Right atrium auricular region (tissue), 2 donors: ENCODE results near the gene SLK. TPM values are rescaled to one million over a fixed set of nuclear protein-coding genes. Genes with fewer than 3 reads are reported as not detected.

Experiments
- DNase-seq: peaks from one replicate; pipeline ENCODE4 v3.0.0-alpha.2; 2019; ENCODE audit warnings: low spot score
- H3K27ac ChIP-seq, 2 donors: fragments of 200-600 bp; sonication (generic); 1 replicate in 1 of 2; 2 replicates in 1 of 2; pipeline ENCODE4 v1.5.1; 2016 to 2019
- H3K27me3 ChIP-seq, 2 donors: fragments of 200-600 bp; sonication (generic); one replicate each; pipeline versions ENCODE4 v1.5.1 to v1.6.0; 2017 to 2019
- H3K36me3 ChIP-seq: fragments of 200-600 bp; sonication (generic); one replicate; pipeline ENCODE4 v1.5.1; 2016
- H3K4me1 ChIP-seq, 2 donors: fragments of 200-600 bp; sonication (generic); one replicate each; pipeline versions ENCODE4 v1.5.1 to v1.6.0; 2017 to 2019
- H3K4me3 ChIP-seq, 2 donors: fragments of 200-600 bp; sonication (generic); 1 replicate in 1 of 2; 2 replicates in 1 of 2; pipeline ENCODE4 v1.5.1; 2017 to 2019; ENCODE audit warnings: mild to moderate bottlenecking in 1 of 2, moderate library complexity in 1 of 2
- H3K9me3 ChIP-seq, 2 donors: fragments of 200-600 bp; sonication (generic); one replicate each; pipeline ENCODE4 v1.5.1; 2019
- CTCF ChIP-seq, 2 donors: fragments of 200-600 bp; sonication (generic); IDR thresholded peaks; one replicate each; pipeline ENCODE4 v1.5.1; 2019; ENCODE audit warnings: antibody characterized with exemption in 2 of 2
- total RNA-seq, 2 donors: library from RNA; depleted of rRNA; stranded (reverse); fragments of >200 nt; gene quantifications; one replicate each; pipeline ENCODE4 v1.1.0, GENCODE V29; 2016

Gene SLK
- total RNA-seq, 2 donors from 2014 or later = 42.4 to 57.3 TPM

- Histone ChIP-seq H3K36me3 (no peaks in the 10 kb centered on the region), H3K4me1 (no peaks in the 10 kb centered on the region), H3K4me3 (no peak overlapping the region), H3K27ac (no peak overlapping the region), H3K9me3 (no peaks in the 10 kb centered on the region), H3K27me3 (no peaks in the 10 kb centered on the region)
- no peak for DNase-seq
- no peak for TF ChIP-seq CTCF (IDR thresholded peaks at IDR 0.05)
Measured at GRCh38 chr10:104040382-104040781, 73.4 kb downstream of the SLK start.

DNA sequence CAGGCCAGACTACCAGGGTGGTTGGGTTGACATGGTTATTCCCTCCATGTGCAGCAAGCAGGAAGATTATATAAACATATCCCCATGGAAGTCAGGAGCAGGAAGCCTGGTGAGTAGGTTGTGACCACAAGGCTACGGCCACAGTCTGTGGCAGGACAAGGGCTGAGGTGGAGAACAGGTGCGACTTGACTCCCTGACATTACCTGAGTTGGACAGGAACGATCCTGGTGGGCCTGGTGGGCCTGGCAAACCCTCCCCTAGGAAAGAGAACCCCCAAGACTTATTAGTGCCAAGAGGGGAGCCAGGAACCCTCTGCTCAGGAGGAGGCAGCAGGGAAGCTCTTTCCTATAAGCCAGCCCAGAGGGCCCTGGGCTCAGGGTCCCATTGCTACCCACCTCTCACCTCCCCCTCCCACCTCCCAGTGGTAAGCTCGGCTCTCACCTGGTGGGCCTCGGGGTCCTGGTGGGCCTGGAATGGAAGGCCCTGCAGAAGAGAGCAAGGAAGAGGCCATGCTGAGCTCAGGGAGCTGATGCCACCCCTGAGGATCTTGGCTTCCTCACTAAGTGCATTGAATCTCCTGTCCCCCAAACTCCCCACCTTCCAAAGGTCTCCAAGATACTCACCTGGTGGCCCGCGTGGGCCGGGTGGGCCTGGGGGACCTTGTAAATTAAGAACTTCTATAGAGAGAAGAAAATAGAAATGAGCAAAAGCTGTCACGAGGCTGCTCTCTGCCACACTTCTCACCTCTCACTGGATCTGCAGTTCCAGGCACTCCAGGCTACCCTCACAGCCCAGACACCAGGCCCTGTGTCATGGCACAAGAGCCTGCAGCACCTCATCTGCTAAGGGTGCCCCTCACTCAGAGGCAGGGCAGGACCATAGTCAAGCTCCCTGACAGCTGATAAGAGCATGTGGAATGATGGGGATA is 74.2 kb downstream of the SLK start:
- Histone ChIP-seq H3K27ac (no peak overlapping the region), H3K27me3 (no peaks in the 10 kb centered on the region), H3K36me3 (no peaks in the 10 kb centered on the region), H3K9me3 (no peaks in the 10 kb centered on the region), H3K4me1 (no peaks in the 10 kb centered on the region), H3K4me3 (no peak overlapping the region)
- DNase-seq = peak; percentile 53
- TF ChIP-seq CTCF (IDR thresholded peaks at IDR 0.05) = no peak

- Histone ChIP-seq H3K4me3 (no peak overlapping the region), H3K4me1 (no peaks in the 10 kb centered on the region), H3K27ac (no peak overlapping the region), H3K27me3 (no peaks in the 10 kb centered on the region), H3K9me3 (no peaks in the 10 kb centered on the region), H3K36me3 (no peaks in the 10 kb centered on the region)
- peak; percentile 53 for DNase-seq
- TF ChIP-seq CTCF (IDR thresholded peaks at IDR 0.05) = no peak
Measured at GRCh38 chr10:104041891-104042535, 75.1 kb downstream of the SLK start.

- Histone ChIP-seq H3K9me3 (no peaks in the 10 kb centered on the region), H3K27ac (no peak overlapping the region), H3K4me1 (no peaks in the 10 kb centered on the region), H3K36me3 (no peaks in the 10 kb centered on the region), H3K4me3 (no peak overlapping the region), H3K27me3 (no peaks in the 10 kb centered on the region)
- peak; percentile 44 for DNase-seq
- TF ChIP-seq CTCF (IDR thresholded peaks at IDR 0.05) = no peak
Measured at GRCh38 chr10:104043185-104043830, 76.4 kb downstream of the SLK start.

GRCh38 chr10:104043854-104044253 is 76.9 kb downstream of the SLK start:
- H3K27me3 ChIP-seq = no peaks in the 10 kb centered on the region

More at GRCh38 chr10:104043854-104044253, 76.9 kb downstream of the SLK start:
- no peaks in the 10 kb centered on the region for H3K9me3 ChIP-seq
- H3K27ac ChIP-seq = no peak overlapping the region
- no peak for DNase-seq
- no peaks in the 10 kb centered on the region for H3K36me3 ChIP-seq
- H3K4me3 ChIP-seq = no peak overlapping the region
- no peaks in the 10 kb centered on the region for H3K4me1 ChIP-seq
- no peak for TF ChIP-seq CTCF (IDR thresholded peaks at IDR 0.05)
